Suppressor macrophage (primary cell): ENCODE results near the gene URM1.
"Not testable (repeated sequence)": the region's sequence is repeated elsewhere in the genome, so short reads cannot be mapped to it uniquely, and the experiment has no call there.

ENCODE experiments used
- DNase-seq, 4 experiments: peaks; one replicate each; pipeline ENCODE4 v3.0.0-alpha.2; 2020 to 2022
- total RNA-seq, 17 experiments: gene quantifications; one replicate each; lab custom pipeline; 2026; ENCODE audit warnings: mixed read lengths in 6 of 17, inconsistent platforms in 3 of 17; lab: John Stamatoyannopoulos, UW

URM1 gene
- total RNA-seq, result 24.9 to 61.8 (median 37.0) reads per million in 17 experiments

DNA sequence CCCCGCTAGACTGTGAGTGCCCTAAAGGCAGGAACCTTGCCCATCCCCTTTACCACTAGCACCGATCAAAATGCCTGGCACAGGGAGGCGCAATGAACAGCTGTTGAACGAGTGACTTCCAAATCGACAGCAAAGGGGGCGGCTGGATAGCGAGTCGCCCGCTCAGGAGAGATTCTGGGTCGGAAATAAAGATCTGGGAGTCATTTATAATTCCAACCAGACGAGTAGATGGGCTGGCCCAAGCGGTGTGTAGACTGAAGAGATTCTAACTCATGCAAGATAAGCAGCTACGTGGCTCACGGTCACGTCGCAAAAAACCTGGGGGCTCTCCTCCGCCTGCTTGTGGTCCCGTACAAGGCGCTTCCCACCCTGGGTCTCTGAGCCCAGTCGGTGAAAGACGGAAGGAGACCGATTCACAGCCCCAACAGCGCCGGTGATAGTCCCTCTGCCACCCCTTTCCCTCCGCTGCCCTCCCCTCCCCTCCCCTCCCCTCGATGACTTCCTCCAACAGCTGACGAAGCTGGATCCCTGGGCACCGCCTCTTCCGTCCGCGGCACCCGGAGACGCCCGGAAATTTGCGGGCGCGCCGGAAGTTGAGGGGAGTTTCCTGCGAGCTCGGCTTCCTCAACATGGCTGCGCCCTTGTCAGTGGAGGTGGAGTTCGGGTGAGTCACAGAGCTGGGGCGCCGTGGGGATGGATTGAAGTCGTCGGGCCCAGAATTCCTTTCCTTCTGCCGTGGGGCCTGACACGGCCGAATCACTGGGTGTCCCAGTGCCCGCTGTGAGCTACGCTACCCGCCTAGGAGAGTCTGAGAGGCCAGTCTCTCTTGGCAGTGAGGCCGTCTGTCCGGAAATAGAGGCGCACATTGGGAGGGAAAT lies at the start of gene URM1:
URM1 (plus strand) TSS at position 623 of the 878 bp plus-strand sequence; CDS start at position 630, 7 bp downstream.
- DNase-seq, result peak; percentile 97 to 98 (median 98)

DNA sequence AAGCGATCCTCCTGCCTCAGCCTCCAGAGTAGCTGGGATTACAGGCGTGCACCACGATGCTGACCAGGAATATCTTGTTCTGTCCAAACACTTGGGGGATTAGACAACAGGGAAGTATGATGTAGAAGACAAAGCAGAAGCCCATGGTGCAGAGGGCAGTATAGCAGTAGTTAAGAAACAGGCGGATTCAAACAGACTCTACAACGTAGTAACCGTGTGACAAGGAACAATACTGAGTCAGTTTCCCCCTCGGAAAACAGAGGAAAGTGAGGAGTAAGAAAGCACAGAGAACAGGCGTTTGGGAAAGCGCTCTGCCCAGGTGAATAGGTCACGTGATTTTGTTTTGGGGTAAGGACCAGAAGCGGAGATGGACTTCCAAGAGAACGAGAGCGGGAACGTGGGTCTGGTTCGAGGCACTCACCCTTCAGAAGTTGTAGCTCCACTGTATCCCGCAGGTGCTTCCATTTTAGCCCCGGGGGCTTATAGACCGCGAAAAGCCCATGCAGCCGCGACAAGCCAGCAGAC lies 49.2 kb upstream of the URM1 start:
- peak in 1 of 4 experiments; percentile 15 for DNase-seq

DNA sequence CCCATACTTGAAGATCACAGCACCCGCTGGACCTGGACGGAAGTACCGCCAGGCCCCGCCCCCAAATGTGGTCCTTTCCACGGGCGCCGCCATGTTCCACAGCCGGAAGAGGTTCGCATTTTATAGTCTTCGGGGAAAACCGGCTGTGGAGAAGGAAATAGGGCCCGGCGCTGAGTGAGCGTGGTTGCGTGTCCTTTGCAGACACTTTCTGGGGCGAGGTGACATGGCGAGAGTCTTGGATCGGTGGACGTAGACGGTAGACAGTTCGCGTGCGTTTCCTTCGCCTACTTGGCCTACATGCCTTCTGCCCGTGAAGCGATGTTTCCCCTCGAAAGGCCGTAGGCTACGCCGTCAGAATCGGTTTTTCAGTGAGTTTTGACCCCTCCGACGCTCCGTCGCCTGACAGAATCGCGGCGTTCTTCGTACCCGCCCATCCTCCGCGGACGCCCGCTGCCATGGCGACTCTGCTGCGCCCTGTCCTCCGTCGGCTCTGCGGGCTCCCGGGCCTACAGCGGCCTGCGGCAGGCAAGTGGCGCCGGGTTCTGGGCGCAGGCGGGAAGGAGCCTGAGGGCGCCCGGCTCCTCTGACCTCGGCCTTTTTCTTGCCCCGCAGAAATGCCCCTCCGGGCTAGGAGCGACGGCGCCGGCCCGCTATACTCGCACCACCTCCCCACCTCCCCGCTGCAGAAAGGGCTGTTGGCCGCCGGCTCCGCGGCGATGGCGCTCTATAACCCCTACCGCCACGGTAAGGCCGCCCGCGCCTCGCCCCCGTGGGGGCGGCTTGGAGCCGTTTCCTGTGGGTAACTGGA lies 48.6 kb upstream of the URM1 start, which contains the start of the genes COQ4 and TRUB2:
COQ4 (plus strand) TSS at position 436 of the 808 bp plus-strand sequence; CDS start at position 456, 20 bp downstream.
TRUB2 (minus strand) TSS at position 44 of the 808 bp plus-strand sequence; CDS start at position 5, 39 bp downstream.
- DNase-seq, result peak; percentile 95 to 98 (median 96)

DNA sequence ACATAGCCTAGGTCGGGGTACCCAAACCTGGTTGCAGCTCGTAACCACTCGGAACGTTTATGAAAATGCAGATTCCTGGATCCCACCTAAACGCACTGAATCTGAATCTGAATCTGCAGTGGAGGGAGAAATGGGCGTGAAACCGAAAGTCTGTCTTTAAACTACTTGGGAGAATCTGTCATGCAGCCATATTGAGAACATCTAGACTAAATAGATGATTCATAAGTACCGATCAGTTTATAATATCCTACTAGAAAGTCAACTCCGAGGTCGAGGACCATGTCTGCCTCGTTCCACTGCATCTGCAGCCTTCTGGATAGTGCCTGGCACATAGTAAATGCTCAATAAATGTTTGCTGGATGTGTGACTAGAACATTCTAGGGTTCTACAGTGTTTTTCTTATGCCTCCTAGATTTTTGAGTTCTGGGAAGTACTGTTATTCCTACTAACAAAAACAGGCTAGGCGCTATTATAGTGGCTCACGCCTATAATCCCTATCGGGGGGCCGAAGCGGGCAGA lies 47.9 kb upstream of the URM1 start:
- DNase-seq, result no peak

DNA sequence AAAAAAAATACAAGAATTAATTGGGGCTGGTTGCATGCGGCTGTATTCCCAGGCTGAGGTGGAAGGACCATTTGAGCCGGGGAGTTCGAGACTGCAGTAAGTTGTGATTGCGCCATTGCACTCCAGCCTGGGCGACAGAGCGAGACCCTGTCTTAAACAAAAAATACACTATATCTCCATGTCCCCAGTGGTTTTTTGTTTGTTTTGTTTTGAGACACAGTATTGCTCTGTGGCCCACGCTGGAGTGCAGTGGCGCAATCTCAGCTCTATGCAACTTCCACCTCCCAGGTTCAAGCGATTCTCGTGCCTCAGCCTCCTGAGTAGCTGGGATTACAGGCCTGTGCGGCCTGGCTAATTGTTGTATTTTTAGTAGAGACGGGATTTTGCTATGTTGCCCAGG lies 47.4 kb upstream of the URM1 start:
- DNase-seq, result peak; percentile 15 to 58 (median 24)

DNA sequence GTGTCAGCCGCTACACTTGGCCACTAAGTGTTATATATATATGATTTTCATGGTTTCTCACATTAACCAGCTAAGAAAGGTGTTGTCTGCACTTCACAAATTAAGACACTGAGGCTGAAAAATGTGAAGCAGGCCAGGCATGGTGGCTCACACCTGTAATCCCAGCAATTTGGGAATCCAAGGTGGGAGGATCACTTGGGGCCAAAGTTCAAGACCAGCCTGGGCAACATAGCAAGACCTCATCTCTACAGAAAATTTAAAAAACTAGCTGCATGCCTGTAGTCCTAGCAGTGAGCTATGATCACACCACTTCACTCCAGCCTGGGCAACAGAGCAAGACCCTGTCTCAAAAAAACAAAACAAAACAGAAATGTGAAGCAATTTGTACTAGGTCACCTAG lies 46.8 kb upstream of the URM1 start:
- no peak for DNase-seq

DNA sequence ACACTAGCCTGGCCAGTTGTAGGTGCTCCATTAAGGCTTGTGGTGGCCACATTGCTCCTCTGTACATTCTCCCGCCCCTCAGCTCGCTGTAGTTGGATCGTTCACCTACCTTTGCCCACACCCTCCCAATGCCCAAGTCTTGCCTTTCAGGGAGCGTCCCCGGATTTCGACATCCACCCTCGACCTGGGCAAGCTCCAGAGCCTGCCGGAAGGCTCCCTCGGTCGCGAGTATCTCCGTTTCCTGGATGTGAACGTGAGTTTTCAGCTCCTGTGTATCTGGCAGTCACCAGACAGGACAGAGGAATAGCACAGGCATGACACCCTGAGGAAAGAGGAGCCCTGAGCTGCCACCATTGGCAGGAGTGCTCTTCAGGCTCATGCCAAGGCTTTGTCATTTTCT lies 45.5 kb upstream of the URM1 start:
- no peak for DNase-seq

DNA sequence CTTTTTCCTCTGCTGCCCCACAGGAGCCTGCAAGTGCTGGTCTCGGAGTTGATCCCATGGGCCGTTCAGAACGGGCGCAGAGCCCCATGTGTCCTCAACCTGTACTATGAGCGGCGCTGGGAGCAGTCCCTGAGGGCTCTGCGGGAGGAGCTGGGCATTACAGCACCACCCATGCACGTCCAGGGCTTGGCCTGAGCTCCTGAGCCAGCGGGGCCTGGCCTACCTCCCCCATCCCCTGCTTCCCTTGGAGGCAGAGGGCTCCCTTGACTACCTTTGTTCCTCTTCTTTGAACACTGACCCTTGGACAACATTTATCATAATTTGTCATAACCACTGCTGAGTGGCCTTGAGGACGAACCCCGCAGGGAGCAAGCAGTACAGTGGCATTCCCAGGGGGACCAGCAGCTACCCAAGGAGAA lies 37.7 kb upstream of the URM1 start:
- DNase-seq, result no peak

DNA sequence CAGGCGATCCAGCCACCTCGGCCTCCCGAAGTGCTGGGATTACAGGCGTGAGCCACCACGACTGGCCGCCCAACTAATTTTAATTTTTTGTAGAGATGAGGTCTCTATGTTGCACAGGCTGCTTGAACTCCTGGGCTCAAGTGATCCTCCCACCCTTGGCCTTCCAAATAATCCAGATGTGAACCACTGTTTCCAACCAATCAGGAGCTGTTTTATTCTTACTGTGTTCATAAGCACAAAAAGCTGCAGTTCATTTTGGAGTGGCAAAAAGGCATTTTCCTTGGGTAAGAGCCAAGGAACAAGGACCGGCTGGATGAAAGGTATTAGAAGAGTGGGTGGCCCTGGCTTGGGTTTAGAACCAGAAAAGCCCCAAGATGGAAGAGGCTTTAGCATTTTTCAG lies 36.0 kb upstream of the URM1 start:
- DNase-seq, result no peak

DNA sequence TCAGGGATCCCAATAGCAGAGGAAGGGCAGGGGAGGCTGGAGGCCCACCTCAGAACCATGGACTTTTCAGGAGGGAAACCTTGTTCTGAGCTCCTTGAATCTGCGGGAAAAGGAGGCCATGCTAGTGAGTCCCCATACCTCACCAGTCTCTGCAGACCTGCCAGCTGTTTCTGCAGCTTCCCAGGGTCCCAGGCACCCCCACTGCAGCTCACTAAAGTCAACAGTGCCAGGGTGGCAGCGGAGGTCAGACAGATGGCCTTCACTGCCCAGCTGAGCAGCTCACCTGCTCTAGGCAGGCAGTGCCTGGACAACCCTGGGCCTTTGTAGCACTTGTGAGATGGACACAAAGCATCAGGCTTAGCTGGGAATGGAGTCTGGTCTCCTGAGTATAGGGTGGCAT lies 35.3 kb upstream of the URM1 start:
- no peak for DNase-seq

DNA sequence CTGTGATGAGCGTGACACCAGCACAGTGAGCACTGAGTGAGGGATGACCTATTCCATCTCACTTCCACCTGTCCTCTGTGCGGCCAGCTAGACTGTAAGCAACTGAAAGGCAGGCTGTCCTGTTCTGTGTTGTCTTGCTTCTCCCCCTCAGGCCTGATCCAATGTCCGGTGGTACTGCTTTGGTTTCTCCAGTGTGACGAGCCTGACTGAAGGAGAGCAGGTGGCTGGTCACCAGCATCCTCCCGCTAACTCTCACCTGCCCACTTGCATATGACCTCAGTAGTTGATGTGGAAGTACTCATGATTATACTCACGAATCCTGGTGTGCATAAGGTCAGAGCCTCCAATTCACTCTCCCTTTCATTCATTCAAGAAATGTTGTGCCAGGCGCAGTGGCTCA lies 33.2 kb upstream of the URM1 start:
- DNase-seq, result no peak

DNA sequence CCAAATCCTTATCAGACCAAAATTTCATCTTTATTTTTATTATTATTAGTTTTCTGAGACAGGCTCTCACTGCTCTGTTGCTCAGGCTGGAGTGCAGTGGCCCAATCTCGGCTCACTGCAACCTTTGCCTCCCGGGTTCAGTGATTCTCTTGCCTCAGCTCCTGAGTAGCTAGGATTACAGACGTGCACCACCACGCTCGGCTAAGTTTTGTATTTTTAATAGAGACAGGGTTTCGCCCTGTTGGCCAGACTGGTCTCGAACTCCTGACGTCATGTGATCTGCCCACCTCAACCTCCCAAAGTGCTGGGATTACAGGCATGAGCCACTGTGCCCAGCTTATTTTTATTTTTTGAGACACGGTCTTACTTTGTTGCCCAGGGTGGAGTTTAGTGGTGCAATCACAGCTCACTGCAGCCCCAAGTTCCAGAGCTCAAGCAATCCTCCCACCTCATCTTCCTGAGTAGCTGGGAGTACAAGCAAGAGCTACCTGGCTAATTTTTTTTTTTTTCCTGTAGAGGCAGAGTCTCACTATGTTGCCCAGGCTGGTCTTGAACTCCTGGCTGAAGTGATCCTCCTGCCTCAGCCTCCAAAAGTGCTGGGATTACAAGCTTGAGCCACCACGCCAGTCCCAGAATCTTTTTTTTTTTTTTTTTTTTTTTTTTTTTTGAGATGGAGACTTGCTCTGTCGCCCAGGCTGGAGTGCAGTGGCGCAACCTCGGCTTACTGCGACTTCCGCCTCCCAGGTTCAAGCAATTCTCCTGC lies 32.1 kb upstream of the URM1 start:
- not testable (repeated sequence) for DNase-seq

DNA sequence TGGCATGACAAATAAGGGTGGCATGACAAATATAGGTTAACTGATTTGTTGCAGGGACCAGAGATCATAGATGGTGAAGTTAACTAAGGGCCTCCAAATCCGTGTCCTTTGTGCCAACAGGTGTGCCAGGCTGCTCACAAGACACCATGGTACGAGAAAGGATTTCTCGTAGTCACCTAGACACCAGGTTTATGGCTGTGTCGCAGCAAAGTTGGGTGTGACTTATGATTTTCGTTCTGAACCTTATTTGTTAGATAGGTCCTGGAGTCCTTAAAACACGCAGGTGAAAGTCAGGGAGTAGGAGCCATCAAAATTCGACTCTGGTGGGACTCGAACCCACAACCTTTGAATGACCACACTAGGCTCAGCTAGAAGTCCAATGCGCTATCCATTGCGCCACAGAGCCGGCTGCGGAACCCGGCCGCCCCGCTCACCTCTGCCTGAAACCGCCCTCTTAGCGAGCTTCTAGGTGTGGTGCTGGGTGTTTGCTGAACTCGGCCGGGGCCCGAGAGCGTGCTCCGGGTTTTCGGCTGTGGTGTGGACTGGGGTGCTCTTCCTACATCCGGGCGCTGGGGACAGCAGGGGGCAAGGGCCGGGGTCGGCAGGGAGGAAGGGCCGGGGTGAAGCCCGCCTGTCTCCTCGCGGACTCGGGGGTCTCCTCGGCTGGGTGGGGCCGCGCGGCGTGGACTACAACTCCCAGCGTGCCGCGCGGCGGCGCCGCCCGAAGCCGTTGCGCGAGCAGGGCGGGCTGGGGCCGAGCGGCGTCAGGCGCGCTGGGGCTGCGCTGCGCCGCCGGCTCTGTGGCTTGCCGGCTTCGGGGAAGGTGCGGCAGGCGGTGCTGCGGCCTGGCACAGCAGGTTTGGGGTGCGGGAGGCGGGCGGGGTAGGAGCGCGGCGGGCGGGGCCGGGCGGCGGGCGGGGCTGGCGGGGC lies 31.1 kb upstream of the URM1 start, which contains the start of gene SLC27A4:
SLC27A4 (plus strand) TSS at position 767 of the 930 bp plus-strand sequence. CDS start 2,606 bp downstream, outside the sequence.
- peak; percentile 81 to 95 (median 88) for DNase-seq

DNA sequence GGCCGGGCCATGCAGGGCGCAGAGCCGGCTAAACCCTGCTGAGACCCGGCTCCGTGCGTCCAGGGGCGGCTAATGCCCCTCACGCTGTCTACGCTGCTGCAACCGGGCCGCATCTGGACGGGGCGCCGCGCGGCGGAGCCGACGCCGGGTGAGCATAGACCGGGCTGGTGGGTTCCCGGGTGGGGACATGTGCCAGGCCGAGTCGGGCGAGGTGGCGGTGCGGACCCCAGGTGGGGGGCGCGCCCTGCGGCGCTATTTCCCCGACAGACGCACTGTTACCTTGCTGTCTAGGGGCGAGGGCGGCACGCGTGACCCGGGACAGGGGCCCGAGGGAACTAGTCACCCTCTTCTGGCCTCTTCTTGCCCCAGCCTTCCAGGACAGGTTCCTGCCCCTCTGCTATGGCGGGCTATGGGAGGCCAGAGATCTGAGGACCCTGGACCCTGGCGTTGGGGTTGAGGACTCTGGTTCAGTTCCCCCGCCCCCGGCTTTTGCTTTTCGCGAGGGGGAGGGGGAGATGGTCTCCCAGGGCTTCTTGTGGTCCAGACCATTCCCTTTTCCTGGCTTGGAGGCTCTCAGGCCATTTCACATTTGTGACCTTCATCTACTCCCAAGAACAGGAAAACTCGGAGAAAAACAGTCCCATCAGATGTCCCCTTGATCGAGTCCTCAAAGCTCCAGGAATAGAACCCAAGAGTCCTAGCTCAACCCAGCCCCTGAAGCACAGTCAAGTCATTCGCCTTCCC lies 30.3 kb upstream of the URM1 start:
- peak in 3 of 4 experiments; percentile 5 to 26 (median 22) for DNase-seq

DNA sequence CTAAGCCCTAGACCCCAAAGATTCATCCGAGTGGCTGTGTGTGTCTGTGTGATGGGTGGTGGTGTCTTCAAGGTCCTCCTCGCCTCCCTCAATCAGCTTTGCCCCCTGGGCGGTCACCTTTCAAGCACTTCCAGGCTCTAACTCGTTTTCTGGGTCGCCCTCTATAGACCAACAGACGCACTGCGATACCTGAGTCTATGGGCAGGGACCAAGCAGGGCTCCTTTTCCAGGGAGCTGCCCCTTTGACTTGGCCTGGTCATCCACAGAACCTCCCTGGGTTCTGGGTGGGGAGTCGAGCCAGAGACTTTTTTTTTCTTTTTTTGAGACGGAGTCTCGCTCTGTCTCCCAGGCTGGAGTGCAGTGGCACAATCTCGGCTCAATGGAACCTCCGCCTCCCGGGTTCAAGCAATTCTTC lies 29.7 kb upstream of the URM1 start:
- DNase-seq, result peak; percentile 59 to 76 (median 72)

DNA sequence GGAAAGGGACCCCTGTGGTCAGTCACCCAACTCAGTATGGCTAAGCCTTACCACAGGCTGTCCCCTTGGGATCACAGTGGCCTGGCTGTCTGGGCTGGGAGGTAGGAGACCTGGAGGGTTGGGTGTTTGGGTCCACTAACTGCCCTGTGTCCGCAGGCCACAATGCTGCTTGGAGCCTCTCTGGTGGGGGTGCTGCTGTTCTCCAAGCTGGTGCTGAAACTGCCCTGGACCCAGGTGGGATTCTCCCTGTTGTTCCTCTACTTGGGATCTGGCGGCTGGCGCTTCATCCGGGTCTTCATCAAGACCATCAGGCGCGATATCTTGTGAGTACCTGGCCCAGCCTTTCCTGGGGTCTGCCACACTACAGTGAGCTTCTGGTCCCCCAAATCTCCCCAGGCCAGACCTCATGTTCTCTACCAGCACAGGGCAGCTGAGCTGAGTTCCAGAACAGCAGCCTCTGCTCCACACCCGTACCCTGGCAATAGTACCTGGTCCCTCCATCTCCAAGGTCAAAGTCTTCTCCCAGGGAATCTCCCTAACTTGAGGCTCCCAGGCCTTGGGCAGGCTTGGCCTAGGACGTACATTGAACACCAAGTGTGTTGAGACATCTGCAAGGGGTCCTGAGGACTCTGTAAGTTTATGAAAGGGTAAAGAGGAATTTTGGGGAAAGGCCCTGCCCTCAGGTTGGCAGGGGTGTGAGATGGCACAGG lies 28.0 kb upstream of the URM1 start:
- DNase-seq, result no peak

DNA sequence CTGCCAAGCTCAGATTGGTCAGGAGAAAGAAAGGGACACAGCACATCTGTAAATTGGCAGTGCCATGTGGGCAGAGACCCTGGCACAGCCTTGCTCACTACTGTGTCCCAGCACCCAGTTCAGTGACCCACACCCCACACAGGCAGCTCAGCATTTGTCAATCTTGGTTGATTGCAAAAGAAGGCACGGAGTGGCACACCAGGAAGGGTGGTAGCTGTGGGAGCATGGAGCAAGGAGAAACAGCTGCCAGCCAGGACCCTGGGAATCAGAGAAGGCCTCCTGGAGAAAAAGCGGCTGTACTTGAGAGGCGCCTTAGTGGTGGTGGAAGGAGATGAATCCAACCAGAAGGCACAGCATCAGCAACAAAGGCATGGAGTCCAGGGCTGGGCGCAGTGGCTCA lies 27.3 kb upstream of the URM1 start:
- DNase-seq, result no peak

DNA sequence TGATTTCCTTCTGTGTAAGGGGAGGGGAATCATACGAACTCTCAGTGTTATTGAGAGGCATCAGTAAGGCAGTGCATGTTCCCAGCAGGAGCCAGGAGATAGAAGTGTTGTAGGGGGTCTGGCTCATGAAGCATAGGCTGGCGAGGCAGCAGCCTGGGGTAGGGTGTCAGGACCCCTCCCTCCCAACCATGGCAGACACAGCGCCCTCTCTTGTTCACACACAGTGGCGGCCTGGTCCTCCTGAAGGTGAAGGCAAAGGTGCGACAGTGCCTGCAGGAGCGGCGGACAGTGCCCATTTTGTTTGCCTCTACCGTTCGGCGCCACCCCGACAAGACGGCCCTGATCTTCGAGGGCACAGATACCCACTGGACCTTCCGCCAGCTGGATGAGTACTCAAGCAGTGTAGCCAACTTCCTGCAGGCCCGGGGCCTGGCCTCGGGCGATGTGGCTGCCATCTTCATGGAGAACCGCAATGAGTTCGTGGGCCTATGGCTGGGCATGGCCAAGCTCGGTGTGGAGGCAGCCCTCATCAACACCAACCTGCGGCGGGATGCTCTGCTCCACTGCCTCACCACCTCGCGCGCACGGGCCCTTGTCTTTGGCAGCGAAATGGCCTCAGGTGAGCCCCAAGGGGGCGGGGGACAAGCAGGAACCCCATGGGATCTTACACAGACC lies 26.1 kb upstream of the URM1 start:
- DNase-seq, result no peak
